MM.1S (cell line): ENCODE measurements around the gene PGA4.
"Not testable (repeated sequence)": the region's sequence is repeated elsewhere in the genome, so short reads cannot be mapped to it uniquely, and the experiment has no call there.

Experiments used
- EZH2 ChIP-seq: fragments of 300-600 bp; sonication (generic); optimal IDR thresholded peaks from 2 replicates; pipeline ENCODE3; 2017; ENCODE audit warnings: low read depth, mild to moderate bottlenecking, antibody characterized with exemption, low read length, mixed read lengths
- EZH2phosphoT487 ChIP-seq: fragments of 300-600 bp; sonication (generic); IDR thresholded peaks from 2 replicates; pipeline ENCODE4 v1.6.1; 2018; ENCODE audit warnings: antibody characterized with exemption, low read length
- TF ChIP-seq, protein P1 (sequence below): fragments of 300-600 bp; sonication (generic); IDR thresholded peaks from 2 replicates; pipeline ENCODE4 v1.5.1; 2016; ENCODE audit warnings: antibody characterized with exemption, low read length, mixed read lengths

DNA sequence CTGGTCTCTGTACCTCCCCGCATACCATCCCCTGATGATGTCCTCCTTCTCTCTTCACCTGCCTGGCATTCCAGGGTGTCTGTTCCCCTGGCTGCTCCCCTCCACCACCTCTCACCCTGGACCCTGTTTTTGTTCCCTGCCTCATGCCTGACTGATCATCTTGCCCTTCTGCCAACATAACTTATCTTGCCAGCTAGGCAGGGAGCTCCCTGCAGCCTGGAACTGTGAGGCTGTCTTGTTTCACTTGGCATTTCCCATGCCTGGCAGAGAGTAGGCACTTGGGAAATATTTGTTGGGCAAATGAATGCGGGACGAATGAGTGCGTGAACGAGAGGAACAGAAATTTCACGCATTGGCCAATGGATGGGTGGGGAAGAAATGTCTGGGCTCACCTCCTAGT is 11.5 kb upstream of the PGA4 start:
- TF ChIP-seq, protein P1, sequence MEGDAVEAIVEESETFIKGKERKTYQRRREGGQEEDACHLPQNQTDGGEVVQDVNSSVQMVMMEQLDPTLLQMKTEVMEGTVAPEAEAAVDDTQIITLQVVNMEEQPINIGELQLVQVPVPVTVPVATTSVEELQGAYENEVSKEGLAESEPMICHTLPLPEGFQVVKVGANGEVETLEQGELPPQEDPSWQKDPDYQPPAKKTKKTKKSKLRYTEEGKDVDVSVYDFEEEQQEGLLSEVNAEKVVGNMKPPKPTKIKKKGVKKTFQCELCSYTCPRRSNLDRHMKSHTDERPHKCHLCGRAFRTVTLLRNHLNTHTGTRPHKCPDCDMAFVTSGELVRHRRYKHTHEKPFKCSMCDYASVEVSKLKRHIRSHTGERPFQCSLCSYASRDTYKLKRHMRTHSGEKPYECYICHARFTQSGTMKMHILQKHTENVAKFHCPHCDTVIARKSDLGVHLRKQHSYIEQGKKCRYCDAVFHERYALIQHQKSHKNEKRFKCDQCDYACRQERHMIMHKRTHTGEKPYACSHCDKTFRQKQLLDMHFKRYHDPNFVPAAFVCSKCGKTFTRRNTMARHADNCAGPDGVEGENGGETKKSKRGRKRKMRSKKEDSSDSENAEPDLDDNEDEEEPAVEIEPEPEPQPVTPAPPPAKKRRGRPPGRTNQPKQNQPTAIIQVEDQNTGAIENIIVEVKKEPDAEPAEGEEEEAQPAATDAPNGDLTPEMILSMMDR: not testable (repeated sequence)
- TF ChIP-seq EZH2phosphoT487, EZH2: not testable (repeated sequence)
